ENCODE data around the gene CUZD1.

GRCh38 chr10:122835908-122836307 is 9.7 kb downstream of the CUZD1 start:
- no peak for TF ChIP-seq POLR2A (IDR thresholded peaks at IDR 0.05)
- TF ChIP-seq CTCF (IDR thresholded peaks at IDR 0.05) = no peak

Measured in esophagus squamous epithelium (tissue), 4 donors.